ENCODE measurements around the gene EFTUD2.

The EFTUD2 gene

GRCh38 chr17:44947461-44948314 is 48.4 kb upstream of the EFTUD2 start, which contains the start of gene KIF18B (continued):
- TF ChIP-seq ZNF449 (tag by site-specific recombination; IDR thresholded peaks at IDR 0.05): peak; percentile 73; the same call in 1 of the 2 replicates
- no peak for TF ChIP-seq ELK4 (IDR thresholded peaks at IDR 0.05; ENCODE audit: borderline replicate concordance, low read depth, low read length)
- TF ChIP-seq GFI1B (tag by site-specific recombination; IDR thresholded peaks at IDR 0.05): no peak
- no peak for TF ChIP-seq ZNF121 (tag by site-specific recombination; IDR thresholded peaks at IDR 0.05)
- TF ChIP-seq ZNF366 (tag by site-specific recombination; conservative IDR thresholded peaks at IDR 0.05): no peak
- TF ChIP-seq ZNF549 (tag by site-specific recombination; IDR thresholded peaks at IDR 0.05): no peak
- no peak for TF ChIP-seq ZNF404 (tag by site-specific recombination; IDR thresholded peaks at IDR 0.05)
- no peak for TF ChIP-seq RBAK (tag by site-specific recombination; IDR thresholded peaks at IDR 0.05)
- TF ChIP-seq ZNF169 (tag by site-specific recombination; IDR thresholded peaks at IDR 0.05): no peak
- TF ChIP-seq ZNF561 (tag by site-specific recombination; IDR thresholded peaks at IDR 0.05; ENCODE audit: borderline replicate concordance): no peak; the same call in 1 of the 2 replicates
- TF ChIP-seq ZNF292 (tag by site-specific recombination; IDR thresholded peaks at IDR 0.05; ENCODE audit: borderline replicate concordance, low read depth): no peak
- no peak for TF ChIP-seq HOXA7 (CRISPR knock-in tag; IDR thresholded peaks at IDR 0.05; ENCODE audit: borderline replicate concordance)
- peak; percentile 81; the same call in 1 of the 2 replicates for TF ChIP-seq PBX3 (CRISPR knock-in tag; IDR thresholded peaks at IDR 0.05)
- no peak for TF ChIP-seq ZNF792 (tag by site-specific recombination; IDR thresholded peaks at IDR 0.05)
- no peak for TF ChIP-seq ZNF768 (tag by site-specific recombination; IDR thresholded peaks at IDR 0.05)
- no peak for TF ChIP-seq ZNF311 (tag by site-specific recombination; IDR thresholded peaks at IDR 0.05; ENCODE audit: borderline replicate concordance)
- no peak for TF ChIP-seq ZNF239 (tag by site-specific recombination; IDR thresholded peaks at IDR 0.05)
- peak; percentile 56; the same call in 1 of the 2 replicates for TF ChIP-seq TRIM28 (IDR thresholded peaks at IDR 0.05; ENCODE audit: borderline replicate concordance, low read length)
- TF ChIP-seq KLF8 (tag by site-specific recombination; IDR thresholded peaks at IDR 0.05): peak; percentile 80
- TF ChIP-seq ZBTB20 (tag by site-specific recombination; IDR thresholded peaks at IDR 0.05): peak; percentile 42; the same call in 1 of the 2 replicates
- TF ChIP-seq HOXC10 (CRISPR knock-in tag; IDR thresholded peaks at IDR 0.05): peak; percentile 49; the same call in 1 of the 2 replicates
- TF ChIP-seq ZNF571 (tag by site-specific recombination; IDR thresholded peaks at IDR 0.05): no peak
- TF ChIP-seq ZBTB17 (tag by site-specific recombination; IDR thresholded peaks at IDR 0.05): no peak; the same call in 1 of the 2 replicates
- TF ChIP-seq WT1 (tag by site-specific recombination; IDR thresholded peaks at IDR 0.05): no peak
- TF ChIP-seq ZNF155 (tag by site-specific recombination; IDR thresholded peaks at IDR 0.05): no peak
- TF ChIP-seq KLF10 (tag by site-specific recombination; IDR thresholded peaks at IDR 0.05): no peak
- no peak for TF ChIP-seq ZNF223 (tag by site-specific recombination; IDR thresholded peaks at IDR 0.05)
- TF ChIP-seq ZFHX2 (tag by site-specific recombination; conservative IDR thresholded peaks at IDR 0.05): no peak; the same call in 1 of the 2 replicates
- TF ChIP-seq ZBTB48 (tag by site-specific recombination; IDR thresholded peaks at IDR 0.05): no peak
- TF ChIP-seq ZNF23 (tag by site-specific recombination; IDR thresholded peaks at IDR 0.05; ENCODE audit: borderline replicate concordance): no peak
- TF ChIP-seq ZNF221 (tag by site-specific recombination; IDR thresholded peaks at IDR 0.05; ENCODE audit: borderline replicate concordance): no peak
- no peak for TF ChIP-seq ZSCAN23 (tag by site-specific recombination; IDR thresholded peaks at IDR 0.05)
- peak; percentile 98 for TF ChIP-seq ZNF335 (tag by site-specific recombination; conservative IDR thresholded peaks at IDR 0.05)
- no peak for TF ChIP-seq ZNF423 (tag by site-specific recombination; IDR thresholded peaks at IDR 0.05)
- TF ChIP-seq ZNF488 (tag by site-specific recombination; IDR thresholded peaks at IDR 0.05): no peak
- no peak for TF ChIP-seq ZNF785 (tag by site-specific recombination; IDR thresholded peaks at IDR 0.05)
- TF ChIP-seq ZNF19 (tag by site-specific recombination; IDR thresholded peaks at IDR 0.05; ENCODE audit: low read depth): no peak
- TF ChIP-seq ZNF391 (tag by site-specific recombination; IDR thresholded peaks at IDR 0.05; ENCODE audit: borderline replicate concordance, low read depth): no peak; the same call in 1 of the 2 replicates
- TF ChIP-seq SP7 (tag by site-specific recombination; IDR thresholded peaks at IDR 0.05): peak; percentile 75; the same call in 1 of the 2 replicates

Measured in HEK293 (cell line).